MV-4-11 (cell line): ENCODE results near the gene EIF2S1.
"Not testable (repeated sequence)": the region's sequence is repeated elsewhere in the genome, so short reads cannot be mapped to it uniquely, and the experiment has no call there.

Experiments
- DNase-seq: peaks from one replicate; lab custom pipeline; 2025; lab: John Stamatoyannopoulos, UW

The EIF2S1 gene

GRCh38 chr14:67411820-67412421, 51.8 kb downstream of the EIF2S1 start, which contains the start of gene PLEK2:
Gene PLEK2, minus strand, starts transcription at chr14:67412165. Its CDS starts 106 bp downstream, at chr14:67412059.
- no peak for DNase-seq

- peak; percentile 80 for DNase-seq
These were observed 54.0 kb downstream of the EIF2S1 start for GRCh38 chr14:67413806-67414769.

GRCh38 chr14:67415610-67416009, 55.5 kb downstream of the EIF2S1 start:
- not testable (repeated sequence) for DNase-seq

GRCh38 chr14:67416085-67416484, 56.0 kb downstream of the EIF2S1 start:
- DNase-seq: no peak

GRCh38 chr14:67416810-67417209, 56.7 kb downstream of the EIF2S1 start:
- peak; percentile 85 for DNase-seq

GRCh38 chr14:67417633-67418032, 57.5 kb downstream of the EIF2S1 start:
- DNase-seq: no peak

GRCh38 chr14:67418401-67419191, 58.5 kb downstream of the EIF2S1 start:
- DNase-seq: no peak

GRCh38 chr14:67420102-67420739, 60.1 kb downstream of the EIF2S1 start:
- DNase-seq: peak; percentile 53

- no peak for DNase-seq
These were observed 61.5 kb downstream of the EIF2S1 start for GRCh38 chr14:67421356-67422224.

GRCh38 chr14:67423424-67423823, 63.3 kb downstream of the EIF2S1 start:
- DNase-seq: peak; percentile 87

GRCh38 chr14:67424539-67424938, 64.4 kb downstream of the EIF2S1 start:
- no peak for DNase-seq

- no peak for DNase-seq
These were observed 65.5 kb downstream of the EIF2S1 start for GRCh38 chr14:67425608-67426007.

GRCh38 chr14:67426161-67426560, 66.0 kb downstream of the EIF2S1 start:
- no peak for DNase-seq

GRCh38 chr14:67426983-67427606, 67.0 kb downstream of the EIF2S1 start:
- DNase-seq: peak; percentile 68

- DNase-seq: no peak
These were observed 68.4 kb downstream of the EIF2S1 start for GRCh38 chr14:67428501-67429031.

GRCh38 chr14:67429510-67430205, 69.5 kb downstream of the EIF2S1 start:
- DNase-seq: peak; percentile 37

- no peak for DNase-seq
These were observed 72.0 kb downstream of the EIF2S1 start for GRCh38 chr14:67432050-67432564.

- DNase-seq: no peak
These were observed 75.5 kb downstream of the EIF2S1 start for GRCh38 chr14:67435603-67436002.
